ENCODE data around the gene BAAT.
A peak's percentile ranks its signal among the peaks of the same experiment; 100 is the strongest.

DNA sequence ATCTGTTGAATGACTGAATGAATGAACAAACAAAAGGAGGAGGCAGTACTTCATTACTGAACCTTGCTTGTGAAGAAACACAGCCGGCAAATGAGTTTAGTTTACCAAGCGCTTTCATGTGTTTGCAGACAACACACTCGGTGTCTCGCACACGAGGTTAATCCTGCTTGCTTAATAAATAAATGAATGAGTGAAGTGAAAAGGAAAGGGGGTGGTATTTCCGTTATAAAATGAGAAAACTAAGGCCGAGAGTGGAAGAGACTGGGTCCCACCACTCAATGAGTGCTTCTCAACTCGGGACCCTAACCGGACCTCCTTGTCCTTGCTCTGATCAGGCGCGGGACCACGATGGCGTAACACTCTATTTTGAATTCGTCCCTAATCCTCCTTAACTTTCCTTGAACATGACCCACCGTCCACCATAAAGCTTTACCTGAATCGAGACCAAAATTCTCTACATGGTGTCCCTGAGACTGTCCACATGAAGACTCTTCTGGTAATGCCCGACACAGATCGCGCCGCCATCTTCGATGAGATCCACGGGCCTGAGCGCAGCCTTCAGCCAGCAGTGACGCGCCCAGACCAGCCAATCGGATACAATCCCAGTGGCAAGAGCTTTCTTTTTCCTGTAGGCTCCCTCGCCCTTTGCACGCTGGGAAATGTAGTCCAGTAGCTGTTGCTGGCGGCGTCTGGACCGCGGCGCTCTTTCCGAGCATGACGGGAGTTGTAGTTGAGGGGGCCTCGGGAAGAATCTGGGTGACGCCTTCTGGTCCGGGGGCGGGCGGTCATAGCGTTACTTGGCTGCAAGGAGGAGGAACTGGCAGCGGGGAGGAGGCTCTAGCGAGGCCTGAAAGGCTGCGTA lies 13.5 kb upstream of the BAAT start, which contains the start of the genes MRPL50 and ZNF189:
- TF ChIP-seq, protein P1, sequence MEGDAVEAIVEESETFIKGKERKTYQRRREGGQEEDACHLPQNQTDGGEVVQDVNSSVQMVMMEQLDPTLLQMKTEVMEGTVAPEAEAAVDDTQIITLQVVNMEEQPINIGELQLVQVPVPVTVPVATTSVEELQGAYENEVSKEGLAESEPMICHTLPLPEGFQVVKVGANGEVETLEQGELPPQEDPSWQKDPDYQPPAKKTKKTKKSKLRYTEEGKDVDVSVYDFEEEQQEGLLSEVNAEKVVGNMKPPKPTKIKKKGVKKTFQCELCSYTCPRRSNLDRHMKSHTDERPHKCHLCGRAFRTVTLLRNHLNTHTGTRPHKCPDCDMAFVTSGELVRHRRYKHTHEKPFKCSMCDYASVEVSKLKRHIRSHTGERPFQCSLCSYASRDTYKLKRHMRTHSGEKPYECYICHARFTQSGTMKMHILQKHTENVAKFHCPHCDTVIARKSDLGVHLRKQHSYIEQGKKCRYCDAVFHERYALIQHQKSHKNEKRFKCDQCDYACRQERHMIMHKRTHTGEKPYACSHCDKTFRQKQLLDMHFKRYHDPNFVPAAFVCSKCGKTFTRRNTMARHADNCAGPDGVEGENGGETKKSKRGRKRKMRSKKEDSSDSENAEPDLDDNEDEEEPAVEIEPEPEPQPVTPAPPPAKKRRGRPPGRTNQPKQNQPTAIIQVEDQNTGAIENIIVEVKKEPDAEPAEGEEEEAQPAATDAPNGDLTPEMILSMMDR (IDR thresholded peaks at IDR 0.05) = no peak
- TF ChIP-seq POLR2A (IDR thresholded peaks at IDR 0.05) = peak in 1 of 2 donors; percentile 93

Data from thyroid gland (tissue), 4 donors.